GM18858 (cell line): Measurements from ENCODE around the gene KCMF1.

Source experiments
- ATAC-seq: cut with Tn5 transposase; IDR thresholded peaks from one replicate; pipeline ENCODE4 v1.9.1; 2021; ENCODE audit not compliant: unreplicated experiment

Gene KCMF1

DNA sequence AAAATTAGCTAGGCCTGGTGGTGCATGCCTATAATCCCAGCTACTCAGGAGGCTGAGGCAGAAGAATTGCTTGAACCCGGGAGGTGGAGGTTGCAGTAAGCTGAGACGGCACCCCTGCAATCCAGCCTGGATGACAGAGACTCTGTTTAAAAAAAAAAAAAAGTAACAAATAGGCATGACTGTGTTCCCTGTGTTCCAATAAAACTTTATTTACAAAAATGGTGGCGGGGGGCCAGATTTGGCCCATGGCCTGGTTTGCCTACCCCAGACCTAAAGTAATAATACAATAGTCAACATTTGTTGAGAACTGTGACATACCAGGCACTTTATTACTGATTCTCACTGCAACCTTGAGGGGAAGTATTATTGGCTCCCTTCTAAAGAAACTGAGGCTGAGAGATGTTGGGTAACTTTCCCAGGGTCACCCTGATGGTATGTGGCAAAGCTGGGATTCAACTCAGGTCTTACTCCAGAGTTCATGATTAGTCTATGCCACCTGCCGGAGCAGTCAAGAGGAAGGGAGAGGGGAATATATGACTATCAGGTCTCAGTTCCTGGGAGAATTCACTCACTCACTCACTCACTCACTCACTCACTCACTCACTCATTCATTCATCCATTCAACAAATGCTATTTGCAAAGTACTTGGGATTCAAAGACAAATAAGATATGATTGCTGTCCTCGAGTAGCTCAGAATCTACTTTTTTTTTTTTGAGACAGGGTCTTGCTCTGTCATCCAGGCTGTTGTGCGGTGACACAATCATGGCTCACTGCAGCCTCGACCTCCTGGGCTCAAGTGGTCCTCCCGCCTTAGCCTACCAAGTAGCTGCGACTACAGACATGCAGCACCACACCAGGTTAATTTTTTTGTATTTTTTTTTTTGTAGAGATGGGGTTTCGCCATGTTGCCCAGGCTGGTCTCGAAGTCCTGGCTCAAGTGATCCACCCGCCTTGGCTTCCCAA is 14.3 kb upstream of the KCMF1 start:
- no peak for ATAC-seq

DNA sequence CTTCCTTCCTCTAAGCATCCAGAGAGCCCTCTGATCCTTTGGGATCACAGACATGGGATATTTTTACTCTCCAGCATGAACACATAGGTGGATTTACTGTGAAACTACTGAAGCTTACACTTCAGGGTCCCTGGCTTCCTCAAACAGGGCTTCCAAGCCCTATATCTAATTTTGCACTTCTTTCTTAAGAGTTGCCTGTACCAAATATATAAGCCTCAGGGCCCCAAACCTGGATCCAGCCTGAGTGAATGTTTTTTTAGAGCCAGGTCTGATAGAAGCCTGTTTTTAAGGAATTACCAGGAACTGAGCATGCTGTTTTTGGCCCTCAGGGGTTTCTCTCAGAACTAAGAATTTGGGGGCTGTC is 13.2 kb upstream of the KCMF1 start:
- no peak for ATAC-seq

DNA sequence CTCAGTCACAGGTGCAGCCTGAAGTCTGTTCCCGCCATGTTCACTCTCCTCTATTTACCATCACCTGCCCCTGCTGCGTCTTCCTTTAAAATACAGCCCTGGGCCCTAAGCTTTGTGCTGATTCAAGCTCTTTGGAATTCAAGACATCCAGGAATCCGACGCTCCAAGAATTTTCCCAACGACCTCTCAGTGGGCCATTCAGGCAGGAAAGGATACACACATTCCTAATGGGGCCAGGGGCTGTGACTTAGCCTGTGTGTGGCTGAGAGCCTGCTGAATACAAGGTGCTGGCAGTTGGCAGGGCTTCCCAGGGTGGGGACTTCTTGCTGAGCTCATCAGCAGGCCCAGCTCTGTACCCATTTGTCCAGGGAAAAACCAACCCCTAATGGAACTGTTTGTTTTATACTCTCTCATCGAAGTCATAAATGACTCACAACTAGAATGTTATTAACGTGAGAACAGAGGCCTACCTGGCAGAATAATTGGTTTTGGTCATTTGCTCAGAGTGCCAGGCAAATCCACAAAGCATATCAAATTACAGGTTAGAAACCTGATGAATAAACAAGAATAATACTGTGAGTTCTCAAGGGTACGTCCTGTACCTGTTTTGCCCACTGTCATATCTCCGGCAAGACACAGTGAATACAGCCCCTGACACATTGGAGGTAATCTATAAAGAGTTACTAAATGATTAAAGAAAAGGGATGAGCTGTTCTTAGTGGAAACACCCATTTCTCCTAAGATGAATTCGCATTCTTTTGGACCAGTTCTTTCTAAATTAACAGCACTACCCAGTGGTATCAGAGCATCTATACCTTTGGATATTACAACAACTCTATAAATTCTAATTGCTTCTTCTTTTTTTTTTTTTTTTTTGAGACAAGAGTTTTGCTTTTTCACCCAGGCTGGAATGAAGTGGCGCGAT is 12.6 kb upstream of the KCMF1 start:
- no peak for ATAC-seq

DNA sequence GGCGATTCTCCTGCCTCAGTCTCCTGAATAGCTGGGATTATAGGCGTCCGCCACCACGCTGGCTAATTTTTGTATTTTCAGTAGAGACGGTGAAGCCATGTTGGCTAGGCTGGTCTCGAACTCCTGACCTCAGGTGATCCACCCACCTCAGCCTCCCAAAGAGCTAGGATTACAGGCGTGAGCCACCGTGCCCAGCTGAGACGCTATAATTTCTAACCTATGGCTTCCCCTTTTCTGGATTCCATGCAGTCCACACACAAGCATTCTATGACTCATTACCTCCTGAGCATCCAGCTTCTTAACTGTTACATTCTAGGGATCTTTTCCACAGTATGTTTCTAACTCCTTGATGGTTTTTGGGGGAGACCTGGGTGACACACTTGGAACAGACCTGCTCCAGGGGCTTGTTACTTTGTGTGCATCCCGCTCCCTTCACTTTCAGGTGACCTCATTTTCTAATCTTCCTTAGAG is 11.8 kb upstream of the KCMF1 start:
- no peak for ATAC-seq

DNA sequence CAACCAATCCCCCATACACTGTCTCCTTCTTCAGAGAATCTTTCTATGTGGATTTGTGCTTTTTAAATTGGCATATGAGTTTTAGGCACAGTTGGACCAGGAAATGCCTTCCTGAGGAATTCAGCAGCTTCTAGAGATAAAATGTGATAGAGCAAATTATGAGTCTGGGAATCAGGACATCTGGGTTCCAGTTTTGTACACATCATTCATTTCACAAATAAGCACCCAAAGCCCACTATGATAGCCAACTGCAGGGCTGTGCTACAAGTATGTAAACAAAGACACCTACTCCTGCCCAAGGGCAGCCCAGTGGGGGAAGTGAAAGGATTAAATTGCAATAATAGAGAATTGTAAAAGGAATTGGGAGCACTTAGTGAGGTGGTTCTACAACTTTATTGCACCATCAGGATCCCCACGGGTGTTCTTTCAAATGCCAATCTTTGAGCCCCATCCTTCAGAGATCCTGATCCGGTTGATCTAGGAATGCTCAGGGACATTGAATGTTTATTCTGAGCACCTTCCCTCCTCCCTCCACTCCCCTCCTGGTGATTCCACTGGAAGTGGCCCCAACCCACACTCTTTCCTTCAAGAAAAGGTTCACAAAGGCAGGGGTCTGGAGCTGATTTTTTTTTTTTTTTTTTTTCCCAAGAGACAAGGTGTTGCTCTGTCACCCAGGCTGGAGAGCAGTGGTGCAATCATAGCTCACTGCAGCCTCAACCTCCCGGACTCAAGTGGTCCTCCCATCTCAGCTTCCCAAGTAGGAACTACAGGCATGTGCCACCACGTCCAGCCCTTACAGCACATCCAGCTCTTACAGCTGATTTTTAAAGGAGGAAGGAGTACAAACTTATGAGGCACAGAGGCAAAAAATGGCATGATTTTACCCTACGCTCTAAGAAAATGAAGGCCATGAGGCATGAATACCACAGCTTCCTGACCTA is 11.1 kb upstream of the KCMF1 start:
- ATAC-seq: no peak

DNA sequence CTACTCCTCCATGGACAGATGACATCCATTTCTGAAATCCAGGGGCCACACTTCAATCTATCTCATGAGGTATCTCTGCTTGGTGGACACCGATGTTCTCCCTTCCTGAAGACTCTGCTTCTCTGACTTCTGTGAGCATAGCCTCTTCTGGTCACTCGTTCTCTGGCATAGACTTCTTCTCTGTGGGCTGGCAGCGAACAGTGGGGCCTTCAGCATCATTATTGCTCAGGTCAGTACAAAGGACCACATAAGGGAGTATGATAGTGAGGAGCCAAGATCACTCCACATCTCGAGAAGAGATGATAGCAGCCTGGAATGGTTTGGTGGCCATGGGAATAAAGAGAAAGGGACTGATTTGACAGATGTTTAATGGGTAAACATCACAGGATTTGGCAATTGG is 8.0 kb upstream of the KCMF1 start:
- ATAC-seq: no peak

DNA sequence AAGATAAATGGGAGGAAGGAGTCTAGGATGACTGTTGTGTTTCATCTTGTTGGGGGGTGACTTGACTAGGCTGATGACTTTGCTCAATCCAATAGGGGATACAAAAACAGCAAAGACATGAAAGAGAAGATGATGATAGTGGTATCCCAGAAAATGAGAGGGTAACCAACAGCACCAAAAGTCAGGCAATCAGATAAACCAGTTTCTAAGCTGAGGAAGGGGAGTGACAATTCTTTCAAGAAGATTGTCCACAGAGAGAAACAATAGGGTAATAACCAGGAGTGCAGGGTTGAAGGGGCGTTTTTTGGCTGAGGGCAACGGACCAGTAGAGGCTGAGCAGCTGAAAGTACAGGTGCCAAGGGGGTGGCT is 7.7 kb upstream of the KCMF1 start:
- ATAC-seq: no peak

DNA sequence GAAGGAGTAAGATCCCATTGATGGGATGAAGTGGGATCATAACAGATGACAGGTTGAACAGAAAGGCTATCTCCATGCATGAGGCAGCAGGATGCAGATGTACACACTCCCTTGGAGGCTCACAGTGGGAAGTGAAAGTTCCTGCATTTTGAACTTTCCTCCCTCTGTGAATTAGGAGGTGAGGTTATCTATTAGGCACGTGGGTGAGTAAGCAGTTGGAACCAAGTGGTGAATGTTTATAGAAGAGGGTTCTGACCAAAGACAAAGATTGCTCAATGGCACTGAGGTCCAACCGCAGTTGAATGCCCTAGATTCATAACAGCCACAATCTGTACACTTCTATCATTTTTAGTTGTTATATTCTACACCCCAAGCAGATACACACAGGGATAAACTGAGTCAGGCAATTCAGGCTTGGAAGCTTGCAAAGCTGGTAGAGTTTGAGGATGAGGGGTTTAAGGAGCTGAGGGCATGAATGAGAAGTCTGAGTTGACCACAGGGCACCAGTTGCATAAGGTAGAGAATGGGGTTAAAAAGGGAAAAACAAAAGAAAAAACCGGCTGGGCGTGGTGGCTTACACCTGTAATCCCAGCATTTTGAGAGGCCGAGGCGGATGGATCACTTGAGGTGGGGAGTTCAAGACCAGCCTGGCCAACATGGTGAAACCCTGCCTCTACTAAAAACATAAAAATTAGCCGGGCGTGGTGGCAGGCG is 7.1 kb upstream of the KCMF1 start:
- ATAC-seq: no peak

DNA sequence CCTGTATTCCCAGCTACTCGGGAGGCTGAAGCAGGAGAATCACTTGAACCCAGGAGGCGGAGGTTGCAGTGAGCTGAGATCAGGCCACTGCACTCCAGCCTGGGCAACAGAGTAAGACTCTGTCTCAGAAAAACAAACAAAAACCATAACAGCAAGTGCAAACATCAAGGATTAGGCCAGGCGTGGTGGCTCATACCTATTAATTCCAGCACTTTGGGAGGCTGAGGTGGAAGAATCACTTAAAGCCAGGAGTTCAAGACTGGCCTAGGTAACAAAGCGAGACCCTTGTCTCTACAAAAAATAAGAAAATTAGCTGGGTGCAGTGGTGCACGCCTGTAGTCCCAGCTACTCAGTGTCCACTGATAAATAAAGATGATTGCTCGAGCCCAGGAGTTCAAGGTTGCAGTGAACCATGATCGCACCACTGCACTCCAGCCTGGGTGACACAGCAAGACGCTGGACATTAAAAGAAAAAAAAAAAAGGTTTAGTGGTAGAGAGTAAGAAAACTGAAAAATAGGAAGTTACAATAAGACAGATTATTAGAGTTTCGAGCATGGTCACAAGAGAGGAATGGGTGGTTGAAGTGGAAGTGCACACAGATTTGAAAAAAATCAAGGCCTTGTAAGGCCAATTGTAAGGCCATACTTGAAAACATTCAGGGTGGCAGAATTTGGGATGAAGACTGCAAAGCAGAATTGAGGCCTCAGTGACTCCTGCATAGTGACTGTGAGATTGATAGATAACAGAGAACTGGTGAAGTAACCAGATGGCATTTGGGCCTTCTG is 6.4 kb upstream of the KCMF1 start:
- no peak for ATAC-seq

DNA sequence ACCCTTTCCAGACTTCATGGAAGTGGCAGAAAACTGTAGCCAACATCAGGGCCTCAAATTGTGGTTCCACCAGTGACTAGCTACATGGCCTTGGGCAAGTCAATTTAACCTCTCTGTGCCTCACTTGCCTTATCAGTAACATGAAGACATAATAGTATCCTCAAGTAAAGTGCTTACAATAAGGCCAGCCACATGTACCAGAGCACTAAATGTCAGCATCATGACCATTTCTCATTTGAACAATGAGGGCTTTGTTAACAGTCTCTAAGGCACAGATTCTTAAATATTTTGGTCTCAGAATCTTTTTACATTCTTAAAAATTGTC is 5.8 kb upstream of the KCMF1 start:
- no peak for ATAC-seq

DNA sequence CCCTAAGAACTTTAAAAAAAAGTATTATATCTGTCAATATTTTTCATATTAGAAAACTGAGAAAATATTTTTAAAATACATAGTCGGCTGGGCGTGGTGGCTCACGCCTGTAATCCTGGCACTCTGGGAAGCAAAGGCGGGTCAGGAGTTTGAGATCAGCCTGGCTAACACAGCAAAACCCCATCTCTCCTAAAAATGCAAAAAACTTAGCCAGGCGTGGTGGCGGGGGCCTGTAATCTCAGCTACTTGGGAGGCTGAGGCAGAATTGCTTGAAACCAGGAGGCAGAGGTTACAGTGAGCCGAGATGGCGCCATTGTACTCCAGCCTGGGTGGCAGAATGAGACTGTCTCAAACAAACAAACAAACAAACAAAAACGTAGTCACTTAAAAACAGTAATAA is 5.1 kb upstream of the KCMF1 start:
- ATAC-seq: no peak

DNA sequence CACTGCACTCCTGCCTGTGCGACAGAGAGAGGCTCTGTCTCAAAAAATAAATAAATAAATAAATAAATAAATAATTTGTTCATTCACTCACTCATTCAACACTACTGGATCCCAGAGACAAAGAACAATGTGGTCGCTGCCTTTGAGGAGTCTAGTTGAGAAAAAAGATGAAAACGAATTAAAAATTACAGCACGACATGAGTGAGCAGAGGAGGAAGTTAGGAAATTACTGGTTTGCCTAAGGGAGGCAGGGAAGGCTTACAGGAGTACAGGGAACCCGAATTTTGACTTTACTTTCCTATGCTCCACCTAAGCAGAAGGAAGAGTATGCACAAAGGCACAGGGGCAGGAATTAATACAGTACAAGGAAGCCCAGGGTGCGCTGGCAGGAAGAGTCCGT is 4.2 kb upstream of the KCMF1 start:
- no peak for ATAC-seq

DNA sequence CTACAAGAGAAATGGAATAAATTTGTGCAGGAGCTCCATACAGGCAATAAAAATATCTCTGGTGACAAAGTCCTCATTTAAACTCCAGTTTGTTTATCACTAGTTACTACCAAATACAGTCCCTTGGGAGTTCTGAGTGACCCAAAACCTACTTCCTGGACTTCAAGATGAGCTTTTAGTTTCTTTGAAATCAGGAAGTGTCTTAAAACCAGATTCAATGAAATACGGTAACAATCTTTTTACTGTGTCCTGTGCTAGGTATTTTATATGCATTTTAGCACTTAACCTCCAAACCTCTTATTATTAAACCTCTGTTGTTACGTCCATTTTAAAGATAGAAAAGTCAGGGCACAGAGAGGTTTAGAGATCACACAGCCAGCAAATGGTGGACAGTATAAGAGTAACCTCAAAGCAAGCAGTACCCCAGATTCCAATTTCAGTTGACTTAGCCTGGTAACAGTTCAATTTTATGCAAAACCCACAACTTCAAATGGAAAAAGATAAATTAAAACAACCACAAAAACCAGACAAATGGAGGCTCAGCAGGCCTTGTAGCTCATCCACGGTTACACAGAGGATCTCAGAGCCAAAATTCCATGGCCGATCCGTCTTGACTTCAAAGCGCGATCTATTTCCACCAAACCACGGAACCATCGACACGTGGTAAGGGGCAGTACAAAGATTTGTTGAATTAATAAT is 1.3 kb upstream of the KCMF1 start:
- ATAC-seq: no peak

DNA sequence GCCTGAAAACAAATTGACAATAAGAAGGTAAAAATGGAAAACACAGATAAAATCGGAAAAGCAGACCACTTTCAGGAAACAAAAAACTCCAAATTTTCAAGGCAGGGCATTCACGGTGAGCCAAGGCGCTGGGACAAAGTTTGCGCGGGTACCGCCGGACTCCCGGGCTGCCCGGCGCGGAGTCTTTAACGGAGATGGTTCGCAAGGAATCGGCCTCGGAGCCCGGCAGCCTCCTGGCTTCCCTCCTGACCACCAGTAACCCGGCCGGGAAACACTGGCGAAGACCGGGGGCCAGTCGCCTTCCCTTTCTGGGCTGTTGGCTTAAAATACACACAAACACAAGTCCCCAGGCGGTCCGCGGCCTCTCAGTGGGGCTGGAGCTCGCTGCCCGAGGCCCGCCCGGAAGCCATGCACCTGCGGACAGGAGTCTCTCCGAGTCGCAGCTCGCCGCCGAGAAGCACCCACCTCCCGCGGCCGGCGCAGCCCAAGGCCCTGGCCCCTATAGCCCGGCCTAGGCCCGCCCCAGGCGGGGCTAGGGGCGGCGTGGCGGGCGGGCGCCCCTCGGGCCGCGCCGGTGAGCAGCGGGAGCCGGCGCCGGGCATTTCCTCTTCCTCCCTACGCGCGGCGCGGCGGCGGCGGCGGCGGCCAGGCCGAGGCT is 622 bp upstream of the KCMF1 start:
- ATAC-seq: peak; percentile 26

DNA sequence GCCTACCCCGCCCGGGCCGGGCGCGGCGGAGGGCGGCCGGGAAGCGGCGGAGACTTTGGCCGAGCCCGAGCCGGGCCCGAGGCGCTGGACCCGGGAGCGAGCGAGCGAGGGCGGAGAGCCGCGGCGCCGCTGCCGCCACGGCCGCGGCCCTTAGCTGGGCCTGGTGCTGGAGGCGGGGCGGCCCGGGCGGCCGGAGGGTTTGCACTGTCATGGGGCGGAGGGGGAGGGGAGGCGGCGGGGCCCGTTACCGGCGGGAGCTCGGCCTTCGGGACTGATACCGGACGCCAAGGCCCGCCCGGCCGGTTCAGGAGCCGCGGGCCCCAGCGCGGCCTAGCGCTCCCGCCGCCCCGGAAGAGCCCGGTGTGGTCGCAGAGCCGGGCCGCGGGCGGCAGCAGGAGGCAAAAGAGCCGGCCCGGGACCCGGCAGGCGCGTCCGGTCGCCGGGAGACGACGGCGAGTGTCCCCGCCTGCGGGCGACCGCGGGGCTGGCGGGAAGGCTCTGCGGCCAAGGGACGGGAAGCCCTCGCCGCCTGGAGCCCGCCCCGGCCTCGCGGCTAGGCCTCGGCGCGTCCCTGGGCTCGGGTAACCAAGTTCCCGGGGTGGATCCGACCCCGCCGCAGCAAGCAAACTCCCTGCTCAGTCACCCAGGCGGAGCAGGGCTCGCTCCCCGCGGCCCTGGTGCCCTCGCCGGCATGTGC is 697 bp downstream of the KCMF1 start:
- ATAC-seq: peak; percentile 22

DNA sequence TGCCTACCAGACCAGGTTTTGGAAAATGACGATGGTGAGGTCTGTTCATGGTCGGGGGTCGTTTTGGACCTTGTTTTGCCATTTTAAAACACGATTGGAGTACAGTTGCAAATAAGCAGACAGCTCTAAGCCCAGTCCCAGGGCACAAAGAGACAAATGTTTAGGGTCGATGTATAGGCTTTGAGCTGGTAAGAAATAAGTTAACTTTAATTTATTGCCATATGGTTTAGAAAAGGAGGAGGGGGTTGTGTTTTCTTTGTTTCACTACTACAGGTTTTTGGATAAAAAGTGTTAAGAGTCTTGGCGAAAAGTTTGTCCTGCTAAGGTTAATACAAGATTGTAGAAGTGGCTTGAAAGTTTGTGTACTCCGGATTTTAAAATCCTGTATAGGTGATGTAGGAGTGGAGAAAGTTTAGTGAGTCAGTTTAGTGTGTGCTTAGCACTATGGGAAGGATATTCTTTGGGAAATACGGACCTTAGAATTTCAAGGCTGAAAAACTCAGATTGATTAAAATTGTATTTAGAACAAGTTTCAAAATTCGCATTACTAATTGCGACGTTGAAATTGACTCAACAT is 1.3 kb downstream of the KCMF1 start:
- no peak for ATAC-seq

DNA sequence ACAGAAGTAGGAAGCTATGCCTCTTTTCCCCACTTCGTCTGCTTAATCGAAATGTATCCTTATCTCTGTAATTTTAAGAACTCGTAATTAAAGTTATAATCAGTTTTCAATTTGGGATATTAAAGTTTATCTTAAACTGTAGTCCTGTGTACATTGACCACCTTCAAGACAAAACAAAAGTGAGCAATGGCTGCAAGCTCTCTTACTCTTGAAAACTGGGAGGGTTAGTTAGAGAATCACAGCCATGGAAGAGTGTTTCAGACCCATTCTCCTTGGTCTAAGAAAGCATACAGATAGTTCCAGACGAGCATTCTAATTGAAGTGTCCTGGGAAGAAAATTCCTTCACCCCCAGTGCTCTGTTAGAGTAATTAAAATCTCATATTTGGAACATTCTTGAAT is 2.0 kb downstream of the KCMF1 start:
- ATAC-seq: no peak
